H1 (cell line): ENCODE results near the gene TP53I3. TPM values are rescaled to one million over a fixed set of nuclear protein-coding genes. Genes with fewer than 3 reads are reported as not detected.
A peak's percentile ranks its signal among the peaks of the same experiment; 100 is the strongest.

Experiments
- ATF3 ChIP-seq: IDR thresholded peaks from 2 replicates; pipeline ENCODE4 v1.6.1; 2011; ENCODE audit warnings: low read depth, mild to moderate bottlenecking, low read length; ENCODE audit not compliant: insufficient read depth
- BCL11A ChIP-seq, 2 experiments: IDR thresholded peaks; one replicate each; pipeline ENCODE4 v1.6.1; 2011; ENCODE audit warnings: low read depth in 2 of 2, low read length in 2 of 2, mild to moderate bottlenecking in 2 of 2
- GABPA ChIP-seq: IDR thresholded peaks from 2 replicates; pipeline ENCODE4 v1.6.1; 2011; ENCODE audit warnings: mild to moderate bottlenecking, low read length, moderate library complexity, borderline replicate concordance; ENCODE audit not compliant: insufficient read depth
- GTF2F1 ChIP-seq: IDR thresholded peaks from 2 replicates; pipeline ENCODE4 v1.6.1; 2012; ENCODE audit warnings: low read depth, low read length, improper control_type of control experiment, borderline replicate concordance
- HDAC6 ChIP-seq: IDR thresholded peaks from one replicate; pipeline ENCODE4 v1.7.1; 2012; ENCODE audit warnings: low read depth, mild to moderate bottlenecking, inconsistent platforms, low read length, moderate library complexity
- JUND ChIP-seq: IDR thresholded peaks from 2 replicates; pipeline ENCODE4 v1.6.1; 2011; ENCODE audit warnings: mild to moderate bottlenecking, improper control_type of control experiment, low read length
- KDM4A ChIP-seq: IDR thresholded peaks from one replicate; pipeline ENCODE4 v1.7.1; 2012; ENCODE audit warnings: low read depth, mild to moderate bottlenecking, moderate library complexity, low read length, inconsistent platforms; ENCODE audit not compliant: severe bottlenecking
- NRF1 ChIP-seq: IDR thresholded peaks from 2 replicates; pipeline ENCODE4 v1.6.1; 2011; ENCODE audit warnings: mild to moderate bottlenecking, low read depth, low read length, improper control_type of control experiment
- PHF8 ChIP-seq: fragments of 200-600 bp; sonication (generic); conservative IDR thresholded peaks from 2 replicates; pipeline ENCODE4 v1.7.1; 2012; ENCODE audit warnings: low read depth, mild to moderate bottlenecking, inconsistent platforms, low read length, moderate library complexity
- POU5F1 ChIP-seq: IDR thresholded peaks from 2 replicates; pipeline ENCODE4 v1.6.1; 2011; ENCODE audit warnings: low read depth, mild to moderate bottlenecking, low read length, moderate library complexity
- RXRA ChIP-seq: IDR thresholded peaks from 2 replicates; pipeline ENCODE4 v1.6.1; 2011; ENCODE audit warnings: low read depth, mild to moderate bottlenecking, low read length, moderate library complexity; ENCODE audit not compliant: insufficient read depth
- SIN3A ChIP-seq, 2 experiments: IDR thresholded peaks in 1 of 2; conservative IDR thresholded peaks in 1 of 2; 2 replicates each; pipeline ENCODE4 v1.6.1; 2011 to 2012; ENCODE audit warnings: low read length in 2 of 2, improper control_type of control experiment in 1 of 2, low read depth in 1 of 2, mild to moderate bottlenecking in 1 of 2
- SIX5 ChIP-seq: IDR thresholded peaks from 2 replicates; pipeline ENCODE4 v1.6.1; 2011; ENCODE audit warnings: mild to moderate bottlenecking, low read depth, low read length
- SP1 ChIP-seq: IDR thresholded peaks from 2 replicates; pipeline ENCODE4 v1.6.1; 2011; ENCODE audit warnings: low read depth, low read length
- TCF12 ChIP-seq: IDR thresholded peaks from 2 replicates; pipeline ENCODE4 v1.6.1; 2011; ENCODE audit warnings: low read depth, mild to moderate bottlenecking, low read length
- polyA plus RNA-seq, 7 experiments: library from polyadenylated mRNA; depleted of rRNA in 3 of 7; stranded (reverse) in 5 of 7; unstranded in 2 of 7; fragments of >200 nt in 5 of 7; fragments of 200-250 nt in 2 of 7; gene quantifications; 1 replicate in 5 of 7; 2 replicates in 1 of 7; 4 replicates in 1 of 7; pipeline versions ENCODE4 v1.2.1 to v1.2.3, GENCODE V29; 2011 to 2013; ENCODE audit warnings: missing spikeins in 2 of 7, mixed read lengths in 2 of 7
- total RNA-seq: library from RNA; stranded (reverse); fragmentation: NEBNext Ultra II Directional; extraction: Animal tissue kit (Norgen Biotek cat#: 25700); gene quantifications from 2 replicates; pipeline ENCODE4 v1.2.1, GENCODE V29; 2021
- TF ChIP-seq, protein P1 (sequence below): IDR thresholded peaks from 2 replicates; pipeline ENCODE4 v1.6.1; 2012; ENCODE audit warnings: low read length, inconsistent platforms

The TP53I3 gene
- total and polyA plus RNA-seq, 2 of the 8 experiments (the other 6 are each of a cell fraction or from before 2014, with no cell fraction given) = 29.4 to 34.5 TPM

GRCh38 chr2:24075915-24076848 is 8.5 kb downstream of the TP53I3 start, which contains the start of gene SF3B6 (continued):
- TF ChIP-seq HDAC6 (no peak), PHF8 (peak; percentile 76), GABPA (peak; percentile 98), BCL11A (IDR thresholded peaks at IDR 0.05; ENCODE audit: low read depth in 2 of 2, low read length in 2 of 2) (no peak), SIN3A (conservative IDR thresholded peaks at IDR 0.05 in 1 of 2, IDR thresholded peaks at IDR 0.05 in 1 of 2; ENCODE audit: low read depth in 1 of 2, low read length in 2 of 2) (peak in 1 of 2 experiments; percentile 96), RXRA (no peak), ATF3 (no peak), POU5F1 (no peak), TCF12 (no peak), GTF2F1 (peak; percentile 70; the same call in 1 of the 2 replicates), KDM4A (peak; percentile 55), NRF1 (no peak), JUND (peak; percentile 82), SIX5 (peak; percentile 48), SP1 (peak; percentile 87)
- TF ChIP-seq, protein P1, sequence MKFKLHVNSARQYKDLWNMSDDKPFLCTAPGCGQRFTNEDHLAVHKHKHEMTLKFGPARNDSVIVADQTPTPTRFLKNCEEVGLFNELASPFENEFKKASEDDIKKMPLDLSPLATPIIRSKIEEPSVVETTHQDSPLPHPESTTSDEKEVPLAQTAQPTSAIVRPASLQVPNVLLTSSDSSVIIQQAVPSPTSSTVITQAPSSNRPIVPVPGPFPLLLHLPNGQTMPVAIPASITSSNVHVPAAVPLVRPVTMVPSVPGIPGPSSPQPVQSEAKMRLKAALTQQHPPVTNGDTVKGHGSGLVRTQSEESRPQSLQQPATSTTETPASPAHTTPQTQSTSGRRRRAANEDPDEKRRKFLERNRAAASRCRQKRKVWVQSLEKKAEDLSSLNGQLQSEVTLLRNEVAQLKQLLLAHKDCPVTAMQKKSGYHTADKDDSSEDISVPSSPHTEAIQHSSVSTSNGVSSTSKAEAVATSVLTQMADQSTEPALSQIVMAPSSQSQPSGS = peak; percentile 99
